Glomerular endothelial cell (primary cell): Measurements from ENCODE around the gene STX16. TPM values are rescaled to one million over a fixed set of nuclear protein-coding genes. Genes with fewer than 3 reads are reported as not detected.
"Not testable (repeated sequence)": the region's sequence is repeated elsewhere in the genome, so short reads cannot be mapped to it uniquely, and the experiment has no call there.

Experiments used
- DNase-seq: peaks from one replicate; pipeline ENCODE4 v3.0.0-alpha.2; 2011; ENCODE audit warnings: low read depth, low spot score; ENCODE audit errors: extremely low read depth
- total RNA-seq: library from RNA; depleted of rRNA; stranded (reverse); fragments of >200 nt; gene quantifications from 2 replicates; pipeline ENCODE4 v1.2.3, GENCODE V29; 2015

Gene STX16
- total RNA-seq, 1 donor from 2014 or later = 47.1 TPM

GRCh38 chr20:58719971-58720371 lies 68.9 kb downstream of the STX16 start:
- DNase-seq = no peak

- DNase-seq = no peak
Measured at GRCh38 chr20:58720890-58721289, 69.8 kb downstream of the STX16 start.

GRCh38 chr20:58721951-58722778 lies 71.1 kb downstream of the STX16 start:
- no peak for DNase-seq

- no peak for DNase-seq
Measured at GRCh38 chr20:58722877-58723627, 72.0 kb downstream of the STX16 start.

GRCh38 chr20:58723628-58723984 lies 72.5 kb downstream of the STX16 start:
- no peak for DNase-seq

- DNase-seq = not testable (repeated sequence)
Measured at GRCh38 chr20:58726156-58726555, 75.1 kb downstream of the STX16 start.

Other genes with a start within 250 kb of the STX16 start
- gene APCDD1L, start 135.9 kb upstream of the STX16 start, total RNA-seq = 0.34 and 4.2 TPM in 2 replicates
- gene NPEPL1, start 41.5 kb downstream of the STX16 start, total RNA-seq = 30.5 and 36.9 TPM in 2 replicates
- not detected in 2 replicates for gene GNAS-AS1, start 199.6 kb downstream of the STX16 start, total RNA-seq
- gene GNAS, start 201.4 kb downstream of the STX16 start, total RNA-seq = 827 and 1,103 TPM in 2 replicates